Measurements from ENCODE around the gene SNX18. TPM values are rescaled to one million over a fixed set of nuclear protein-coding genes. Genes with fewer than 3 reads are reported as not detected.

Gene SNX18, protein sequence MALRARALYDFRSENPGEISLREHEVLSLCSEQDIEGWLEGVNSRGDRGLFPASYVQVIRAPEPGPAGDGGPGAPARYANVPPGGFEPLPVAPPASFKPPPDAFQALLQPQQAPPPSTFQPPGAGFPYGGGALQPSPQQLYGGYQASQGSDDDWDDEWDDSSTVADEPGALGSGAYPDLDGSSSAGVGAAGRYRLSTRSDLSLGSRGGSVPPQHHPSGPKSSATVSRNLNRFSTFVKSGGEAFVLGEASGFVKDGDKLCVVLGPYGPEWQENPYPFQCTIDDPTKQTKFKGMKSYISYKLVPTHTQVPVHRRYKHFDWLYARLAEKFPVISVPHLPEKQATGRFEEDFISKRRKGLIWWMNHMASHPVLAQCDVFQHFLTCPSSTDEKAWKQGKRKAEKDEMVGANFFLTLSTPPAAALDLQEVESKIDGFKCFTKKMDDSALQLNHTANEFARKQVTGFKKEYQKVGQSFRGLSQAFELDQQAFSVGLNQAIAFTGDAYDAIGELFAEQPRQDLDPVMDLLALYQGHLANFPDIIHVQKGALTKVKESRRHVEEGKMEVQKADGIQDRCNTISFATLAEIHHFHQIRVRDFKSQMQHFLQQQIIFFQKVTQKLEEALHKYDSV
- polyA plus RNA-seq (6.7 and 7.9 TPM in 2 replicates), polyA minus RNA-seq (25.9 and 26.5 TPM in 2 replicates)

DNA sequence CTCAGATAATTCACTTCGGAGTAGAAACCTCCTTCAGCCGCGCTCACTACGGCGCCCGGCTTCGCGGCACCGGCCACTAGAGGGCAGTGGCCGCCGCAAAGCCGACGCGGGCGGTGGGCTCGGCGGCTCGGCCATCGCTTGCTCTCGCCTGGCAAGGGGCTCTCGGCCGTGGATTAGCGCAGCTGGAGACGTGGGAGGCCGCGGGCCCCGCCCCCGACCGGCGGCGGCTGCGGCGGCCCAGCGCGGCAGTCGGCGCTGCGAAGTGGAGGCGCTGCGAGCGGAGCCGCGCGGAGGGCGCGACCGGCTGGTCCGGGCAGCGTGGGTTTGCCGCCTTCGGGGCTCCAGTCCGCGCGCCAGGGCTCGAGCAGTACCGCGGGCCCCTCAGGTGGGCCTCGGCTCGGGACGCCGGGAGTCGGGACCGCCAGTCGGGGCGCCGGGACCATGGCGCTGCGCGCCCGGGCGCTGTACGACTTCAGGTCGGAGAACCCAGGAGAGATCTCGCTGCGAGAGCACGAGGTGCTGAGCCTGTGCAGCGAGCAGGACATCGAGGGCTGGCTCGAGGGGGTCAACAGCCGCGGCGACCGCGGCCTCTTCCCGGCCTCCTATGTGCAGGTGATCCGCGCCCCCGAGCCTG lies at the start of gene SNX18:
SNX18 (plus strand) TSS at position 248 of the 634 bp plus-strand sequence; CDS start at position 442, 194 bp downstream.
- no peaks in the 10 kb centered on the region for H3K9me3 ChIP-seq (ENCODE audit: low read length)
- peak within 1 kb of the TSS; percentile 87 for H3K4me3 ChIP-seq (ENCODE audit: low read length)
- peaks cover 40% of the 10 kb centered on the region for H3K79me2 ChIP-seq (replicated peaks; ENCODE audit: insufficient read depth, low read length)
- TF ChIP-seq POLR2AphosphoS5 (IDR thresholded peaks at IDR 0.05) (peak; percentile 73), MXI1 (conservative IDR thresholded peaks at IDR 0.05; ENCODE audit: poor library complexity, severe bottlenecking) (peak; percentile 89), EP300 (conservative IDR thresholded peaks at IDR 0.05; ENCODE audit: poor library complexity, severe bottlenecking) (peak; percentile 69), SMC3 (conservative IDR thresholded peaks at IDR 0.05; ENCODE audit: poor library complexity) (peak; percentile 99), EZH2 (IDR thresholded peaks at IDR 0.05; ENCODE audit: borderline replicate concordance, insufficient read depth, low read length, poor library complexity, severe bottlenecking) (no peak), TAF1 (IDR thresholded peaks at IDR 0.05; ENCODE audit: low read depth) (no peak), REST (IDR thresholded peaks at IDR 0.05; ENCODE audit: borderline replicate concordance) (peak; percentile 14), RAD21 (conservative IDR thresholded peaks at IDR 0.05) (peak; percentile 100), CTCF (IDR thresholded peaks at IDR 0.05; ENCODE audit: poor library complexity, severe bottlenecking) (peak; percentile 100)
- peak within 1 kb of the TSS; percentile 78 for H3K9ac ChIP-seq (ENCODE audit: low read length)
- peak within 1 kb of the TSS; percentile 52 for H3K4me2 ChIP-seq (ENCODE audit: low read length)
- peak within 1 kb of the TSS; percentile 69 for H3K27ac ChIP-seq (ENCODE audit: low read length)
- no peaks in the 10 kb centered on the region for H4K20me1 ChIP-seq (ENCODE audit: insufficient read depth)
- no peaks in the 10 kb centered on the region for H3K9me2 ChIP-seq (ENCODE audit: insufficient read depth, low read length)
- H3K27me3 ChIP-seq (ENCODE audit: insufficient read depth, low read depth, low read length) = no peaks in the 10 kb centered on the region
- peak within 1 kb of the TSS; percentile 65 for H2AFZ ChIP-seq (ENCODE audit: low read depth, low read length)
- H3F3A ChIP-seq (ENCODE audit: insufficient read depth, low read length, poor library complexity, severe bottlenecking) = no peaks in the 10 kb centered on the region
- no peaks in the 10 kb centered on the region for H3K36me3 ChIP-seq (ENCODE audit: insufficient read depth, low read length)

GRCh38 chr5:54469622-54470021 lies 47.9 kb upstream of the SNX18 start:
- Histone ChIP-seq H3K4me3 (ENCODE audit: low read length) (no peak overlapping the region), H3K9ac (ENCODE audit: low read length) (no peak overlapping the region), H3K27me3 (ENCODE audit: insufficient read depth, low read depth, low read length) (no peaks in the 10 kb centered on the region), H3K9me2 (ENCODE audit: insufficient read depth, low read length) (no peaks in the 10 kb centered on the region), H3K9me3 (ENCODE audit: low read length) (no peaks in the 10 kb centered on the region), H3F3A (ENCODE audit: insufficient read depth, low read length, poor library complexity, severe bottlenecking) (no peaks in the 10 kb centered on the region), H2AFZ (ENCODE audit: low read depth, low read length) (no peak overlapping the region), H4K20me1 (ENCODE audit: insufficient read depth) (no peaks in the 10 kb centered on the region), H3K36me3 (ENCODE audit: insufficient read depth, low read length) (no peaks in the 10 kb centered on the region), H3K79me2 (replicated peaks; ENCODE audit: insufficient read depth, low read length) (no peaks in the 10 kb centered on the region), H3K4me2 (ENCODE audit: low read length) (no peak overlapping the region), H3K27ac (ENCODE audit: low read length) (no peak overlapping the region)
- no peak for TF ChIP-seq MXI1 (conservative IDR thresholded peaks at IDR 0.05; ENCODE audit: poor library complexity, severe bottlenecking)
- no peak for TF ChIP-seq REST (IDR thresholded peaks at IDR 0.05; ENCODE audit: borderline replicate concordance)
- TF ChIP-seq SMC3 (conservative IDR thresholded peaks at IDR 0.05; ENCODE audit: poor library complexity) = no peak
- no peak for TF ChIP-seq EZH2 (IDR thresholded peaks at IDR 0.05; ENCODE audit: borderline replicate concordance, insufficient read depth, low read length, poor library complexity, severe bottlenecking)
- TF ChIP-seq POLR2AphosphoS5 (IDR thresholded peaks at IDR 0.05) = no peak
- TF ChIP-seq EP300 (conservative IDR thresholded peaks at IDR 0.05; ENCODE audit: poor library complexity, severe bottlenecking) = no peak
- no peak for TF ChIP-seq CTCF (IDR thresholded peaks at IDR 0.05; ENCODE audit: poor library complexity, severe bottlenecking)
- no peak for TF ChIP-seq TAF1 (IDR thresholded peaks at IDR 0.05; ENCODE audit: low read depth)
- TF ChIP-seq RAD21 (conservative IDR thresholded peaks at IDR 0.05) = no peak
